Midbrain (tissue), 1 donor: Measurements from ENCODE around the gene NECTIN2.

Source experiments
- DNase-seq: peaks from one replicate; lab custom pipeline; 2025; lab: John Stamatoyannopoulos, UW

Gene NECTIN2

DNA sequence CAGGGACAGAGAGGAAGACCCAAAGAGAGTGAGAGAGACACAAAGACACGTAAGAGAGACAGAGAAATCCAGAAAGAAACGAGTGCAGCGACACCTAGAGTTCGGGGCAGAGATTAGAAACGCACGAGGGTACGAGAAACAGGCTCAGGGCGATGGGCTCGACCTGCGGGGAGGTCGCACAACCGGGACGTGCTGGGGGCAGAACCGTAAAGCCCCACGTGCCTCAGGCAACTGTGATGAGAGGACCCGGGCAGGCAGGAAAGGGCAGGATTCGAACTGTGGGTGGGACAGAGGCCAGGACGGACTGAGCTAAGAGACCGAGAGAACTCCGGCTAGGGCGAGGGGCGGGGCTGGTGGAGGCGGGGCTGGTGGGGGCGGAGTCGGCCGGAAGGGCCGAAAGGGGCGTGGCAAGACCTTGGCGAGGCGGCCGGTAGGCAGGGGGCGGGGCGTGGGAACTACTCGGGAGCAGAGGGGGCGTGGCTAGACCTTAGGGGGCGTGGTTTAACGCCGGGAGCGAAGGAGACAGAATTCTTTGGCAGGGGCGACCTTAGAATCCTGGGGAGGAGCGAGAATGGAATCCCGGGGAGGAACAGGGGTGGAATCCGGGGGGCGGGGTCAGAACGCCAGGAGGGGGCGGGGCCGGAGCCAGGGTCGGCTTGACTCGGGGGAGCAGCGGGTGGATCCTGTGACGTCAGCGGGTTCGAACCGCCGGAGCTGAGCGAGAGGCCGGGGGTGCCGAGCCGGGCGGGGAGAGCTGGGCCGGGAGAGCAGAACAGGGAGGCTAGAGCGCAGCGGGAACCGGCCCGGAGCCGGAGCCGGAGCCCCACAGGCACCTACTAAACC, at the start of gene NECTIN2:
Gene NECTIN2, plus strand, starts transcription at position 686 of the 843 bp plus-strand sequence. CDS start 229 bp downstream, outside the sequence.
- DNase-seq = peak; percentile 83

DNA sequence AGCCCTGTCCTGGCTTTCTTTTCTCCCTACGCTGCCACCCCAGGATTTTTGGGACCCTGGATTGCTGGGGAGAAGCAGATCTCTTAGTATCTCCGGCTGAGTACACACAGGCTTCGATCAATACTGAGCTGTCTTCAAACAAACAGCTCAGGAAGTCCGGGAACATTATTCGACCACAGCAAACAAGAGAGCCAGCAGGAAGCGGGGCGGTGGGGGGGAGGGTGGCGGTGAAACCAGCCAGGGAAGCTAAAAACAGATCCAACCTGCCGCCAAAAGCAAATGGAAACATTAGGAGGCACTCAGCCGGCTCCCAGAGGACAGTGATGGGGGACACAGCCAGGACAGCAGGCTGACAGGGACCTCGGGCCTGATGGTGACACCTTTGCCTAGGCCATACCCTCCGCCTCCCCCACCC, 49.4 kb upstream of the NECTIN2 start:
- peak; percentile 8 for DNase-seq

- DNase-seq = no peak
These were observed 46.3 kb upstream of the NECTIN2 start for GRCh38 chr19:44799627-44800346.

- DNase-seq = peak; percentile 32
These were observed 45.6 kb upstream of the NECTIN2 start for GRCh38 chr19:44800461-44800860.

DNA sequence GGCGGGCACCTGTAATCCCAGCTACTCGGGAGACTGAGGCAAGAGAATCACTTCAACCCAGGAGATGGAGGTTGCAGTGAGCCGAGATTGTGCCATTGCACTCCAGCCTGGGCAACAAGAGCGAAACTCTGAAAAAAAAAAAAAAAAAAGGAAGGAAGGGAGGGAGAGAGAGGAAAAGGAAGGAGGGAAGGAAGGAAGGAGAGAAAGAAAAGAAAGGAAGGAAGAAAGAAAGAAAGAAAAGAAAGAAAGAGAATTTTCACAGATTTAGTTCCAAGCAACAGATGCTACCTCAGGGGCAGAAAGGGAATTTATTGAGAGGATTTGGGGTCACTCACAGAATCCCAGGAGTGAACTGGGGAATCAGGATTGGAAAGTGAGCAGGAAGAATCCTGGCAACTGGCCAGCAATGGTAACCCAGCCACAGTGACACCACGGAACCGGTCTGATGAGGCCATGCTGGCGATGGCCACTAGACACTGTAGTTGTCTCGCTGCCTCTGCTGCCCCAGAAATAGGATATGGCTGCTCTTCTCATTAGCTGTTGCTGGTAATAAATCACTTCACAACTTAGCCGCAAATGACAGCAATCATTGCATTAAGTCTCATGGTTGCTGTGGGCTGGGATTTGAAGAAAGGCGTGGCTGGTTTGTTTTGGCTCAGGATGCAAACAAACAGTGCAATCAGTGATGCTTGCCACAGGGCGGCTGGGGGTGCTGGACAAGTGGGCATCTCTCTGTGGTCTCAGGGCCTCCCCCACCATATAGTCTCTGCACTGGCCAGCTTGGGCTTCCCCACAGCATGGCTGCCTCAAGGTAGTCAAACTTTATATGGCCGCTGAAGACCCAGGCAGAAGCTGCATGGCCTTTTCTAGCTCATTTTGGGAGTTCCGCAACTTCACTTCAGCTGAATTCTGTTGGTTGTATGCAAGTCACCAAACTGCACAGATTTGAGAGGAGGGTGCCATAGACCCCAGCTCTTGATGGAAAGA, 42.4 kb upstream of the NECTIN2 start:
- DNase-seq = no peak

DNA sequence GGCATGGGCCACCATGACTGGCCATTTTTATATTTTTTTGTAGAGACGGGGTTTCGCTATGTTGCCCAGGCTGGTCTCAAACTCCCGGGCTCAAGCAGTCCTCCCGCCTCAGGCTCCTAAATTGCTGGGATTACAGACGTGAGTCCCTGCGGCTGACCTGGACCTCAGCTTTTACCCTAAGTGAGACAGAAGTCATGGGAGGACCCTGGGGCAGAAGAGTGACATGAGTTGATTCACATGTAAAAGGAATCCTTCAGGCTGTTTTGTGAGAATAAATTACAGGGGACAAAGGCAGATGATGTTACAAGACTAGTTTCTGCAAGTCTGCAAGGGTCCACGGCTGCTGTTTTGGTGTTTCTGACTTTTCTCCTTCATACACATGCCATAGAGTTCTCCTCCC, 39.8 kb upstream of the NECTIN2 start:
- DNase-seq = no peak

DNA sequence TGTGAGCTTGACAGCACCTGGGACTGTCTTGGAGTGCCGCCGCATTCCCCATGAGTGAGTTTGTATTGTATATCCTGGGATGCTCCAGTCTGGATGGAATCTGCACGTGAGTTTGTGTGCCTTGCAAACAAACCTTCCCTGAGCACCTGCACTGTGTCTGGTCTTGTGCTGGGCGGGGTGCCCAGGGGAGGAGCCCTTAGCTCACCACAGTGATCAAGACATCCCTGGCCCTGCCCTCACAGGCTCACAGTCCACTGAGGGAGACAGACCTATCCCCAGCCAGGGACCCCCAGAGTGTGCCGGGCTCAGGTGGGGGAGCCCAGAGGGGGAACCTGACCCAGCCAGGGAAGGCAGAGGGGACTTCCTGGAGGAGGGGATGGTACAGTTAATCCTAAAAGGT, 38.9 kb upstream of the NECTIN2 start:
- DNase-seq = no peak

DNA sequence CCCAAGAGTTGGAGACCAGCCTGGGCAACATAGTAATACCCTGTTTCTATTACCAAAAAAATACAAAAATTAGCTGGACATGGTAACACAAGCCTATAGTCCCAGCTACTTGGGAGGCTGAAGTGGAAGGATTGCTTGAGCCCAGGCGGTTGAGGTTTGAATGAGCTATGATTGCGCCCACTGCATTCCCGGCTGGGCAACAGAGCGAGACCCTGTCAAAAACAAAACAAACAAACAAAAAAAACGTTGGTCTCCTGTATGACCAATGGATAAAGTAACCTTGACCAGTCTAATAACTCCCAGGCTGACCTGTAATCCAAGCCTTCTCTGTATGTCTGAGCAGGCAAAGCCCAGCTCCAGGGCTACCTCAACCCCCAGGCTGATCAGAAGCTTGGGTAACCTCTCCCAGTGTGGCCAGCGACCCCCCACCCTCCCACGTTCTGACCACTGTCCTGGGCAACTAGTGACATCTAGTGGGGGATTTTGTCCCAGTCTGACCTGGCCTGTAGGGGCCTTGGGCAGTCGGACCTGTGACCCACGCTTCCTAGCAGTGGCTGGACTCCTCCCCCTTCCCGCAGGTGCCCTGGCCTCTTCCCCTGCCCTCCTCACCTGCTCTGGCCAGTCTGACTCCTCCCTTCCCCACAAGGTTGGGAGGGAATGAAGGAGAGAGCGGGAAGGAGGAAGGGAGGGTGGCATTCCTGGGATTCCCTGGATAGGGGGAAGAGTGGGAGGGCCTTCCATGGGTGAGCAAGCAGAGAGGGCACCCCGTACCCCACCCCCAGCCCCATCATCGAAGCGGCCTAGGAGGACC, 38.2 kb upstream of the NECTIN2 start:
- peak; percentile 21 for DNase-seq

DNA sequence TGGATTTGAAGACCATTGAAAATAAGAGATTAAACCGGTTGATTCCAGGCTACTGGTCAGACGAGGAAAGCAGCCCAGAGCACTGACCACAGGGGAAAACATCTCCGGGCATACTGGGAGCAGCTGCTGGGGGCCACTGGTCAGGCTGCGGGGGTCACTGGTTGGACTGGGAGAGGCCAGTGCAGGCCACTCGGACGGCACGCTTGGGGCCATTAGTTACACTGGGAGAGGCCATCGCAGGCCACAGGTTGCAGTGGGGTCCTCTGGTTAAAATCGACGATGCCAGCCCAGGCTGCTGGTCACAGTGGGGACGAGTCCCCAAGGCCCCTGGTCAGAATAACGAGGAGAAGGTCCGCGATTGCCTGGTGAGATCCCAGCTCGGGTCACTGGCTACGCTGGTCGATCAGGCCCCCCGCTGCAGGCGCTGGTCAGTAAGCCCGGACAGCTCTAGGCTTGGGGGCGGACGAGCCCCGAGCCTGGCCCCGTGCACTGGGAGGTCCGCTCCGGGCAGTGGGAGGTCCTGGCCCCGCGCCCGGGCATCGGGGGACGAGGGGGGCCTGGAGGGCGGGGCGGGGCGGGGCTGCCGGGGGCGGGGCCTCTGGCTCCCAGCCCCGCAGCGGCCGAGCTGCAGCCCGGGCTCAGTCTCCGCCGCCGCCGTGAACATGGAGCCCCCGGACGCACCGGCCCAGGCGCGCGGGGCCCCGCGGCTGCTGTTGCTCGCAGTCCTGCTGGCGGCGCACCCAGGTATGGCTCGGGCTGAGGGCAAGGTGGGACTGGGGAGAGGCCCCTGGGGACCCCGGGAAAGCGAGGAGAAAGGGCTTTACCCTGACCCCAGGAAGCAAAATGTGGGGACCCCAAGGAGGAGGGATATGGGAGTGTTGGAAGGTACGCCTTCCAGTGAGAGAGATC, 37.4 kb upstream of the NECTIN2 start, which contains the start of gene BCAM:
Gene BCAM, plus strand, starts transcription at position 641 of the 909 bp plus-strand sequence. Its CDS starts 22 bp downstream, at position 663.
- peak; percentile 58 for DNase-seq

DNA sequence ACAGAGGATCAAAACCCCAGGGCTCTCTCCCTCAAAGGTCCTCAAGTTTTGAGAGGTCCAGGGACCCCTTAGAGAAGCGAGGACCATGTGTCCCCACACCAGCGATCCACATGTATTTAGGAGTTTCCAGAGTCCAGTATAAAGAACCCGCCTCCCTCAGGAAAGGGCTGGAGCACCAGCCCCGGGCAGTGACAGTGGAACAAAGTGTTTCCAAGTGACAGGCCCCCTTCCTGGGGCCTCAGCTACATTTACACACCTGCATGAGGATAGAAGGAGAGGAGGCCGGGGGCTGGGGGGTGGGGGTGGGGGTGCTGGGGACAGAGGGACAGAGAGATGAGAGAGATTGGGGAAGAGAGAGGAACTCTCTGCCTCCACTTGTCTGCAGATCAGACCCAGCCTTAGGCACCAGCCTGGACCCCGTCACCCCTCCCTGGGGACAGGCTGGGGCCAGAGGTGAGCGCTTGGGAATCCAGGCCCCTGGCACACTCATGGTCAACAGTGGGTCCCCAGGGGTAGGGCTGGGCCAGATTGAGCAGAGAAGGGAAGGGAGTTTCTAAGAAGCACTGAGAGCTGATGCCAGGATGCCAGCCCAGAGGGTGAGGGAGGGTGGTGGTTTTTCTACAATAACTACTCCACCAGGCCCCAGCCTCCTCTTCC, 36.4 kb upstream of the NECTIN2 start:
- DNase-seq = no peak

DNA sequence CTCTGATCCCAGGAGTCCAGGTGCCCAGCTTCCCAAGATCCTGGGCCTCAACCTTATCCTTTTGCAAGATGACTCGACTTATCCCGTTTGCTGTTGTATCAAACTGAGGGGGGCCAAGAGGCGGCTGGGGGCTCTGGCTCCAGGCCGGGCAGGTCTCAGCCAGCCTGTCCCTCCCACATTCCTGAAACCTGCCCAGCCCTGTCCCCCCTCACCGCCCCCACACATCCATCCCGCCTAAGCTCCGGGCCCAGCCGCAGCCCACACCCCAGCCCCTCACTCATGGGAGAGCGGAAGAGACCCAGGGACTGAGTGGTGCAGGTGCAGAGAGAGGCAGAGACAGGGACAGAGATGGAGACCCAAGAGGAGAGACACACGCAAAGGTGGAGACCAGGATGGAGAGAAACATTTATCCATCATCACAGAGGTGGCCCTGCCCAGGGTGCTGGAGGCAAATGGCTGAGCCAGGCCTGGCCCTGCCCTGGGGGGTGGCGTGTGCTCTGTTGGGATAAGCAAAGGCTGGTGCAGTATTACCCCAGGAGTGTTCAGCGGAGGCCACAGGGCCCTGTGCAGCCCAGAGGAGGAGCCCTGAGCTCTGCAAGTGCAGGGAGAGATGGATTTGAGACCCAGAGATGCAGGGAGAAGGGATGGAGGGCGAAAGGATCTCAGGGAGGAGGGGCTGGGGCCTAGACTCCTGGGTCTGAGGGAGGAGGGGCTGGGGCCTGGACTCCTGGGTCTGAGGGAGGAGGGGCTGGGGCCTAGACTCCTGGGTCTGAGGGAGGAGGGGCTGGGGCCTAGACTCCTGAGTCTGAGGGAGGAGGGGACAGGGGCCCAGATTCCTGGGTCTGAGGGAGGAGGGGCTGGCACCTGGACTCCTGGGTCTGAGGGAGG, 35.6 kb upstream of the NECTIN2 start:
- no peak for DNase-seq

DNA sequence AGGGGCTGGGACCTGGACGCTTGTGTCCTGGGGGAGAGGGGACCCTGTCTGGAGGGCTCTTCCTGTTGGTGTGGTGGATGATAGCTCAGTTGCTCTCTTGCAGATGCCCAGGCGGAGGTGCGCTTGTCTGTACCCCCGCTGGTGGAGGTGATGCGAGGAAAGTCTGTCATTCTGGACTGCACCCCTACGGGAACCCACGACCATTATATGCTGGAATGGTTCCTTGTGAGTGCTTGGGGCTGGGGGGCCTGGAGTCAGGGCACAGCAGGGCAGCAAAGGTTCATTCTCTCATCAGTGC, 35.0 kb upstream of the NECTIN2 start:
- DNase-seq = no peak

DNA sequence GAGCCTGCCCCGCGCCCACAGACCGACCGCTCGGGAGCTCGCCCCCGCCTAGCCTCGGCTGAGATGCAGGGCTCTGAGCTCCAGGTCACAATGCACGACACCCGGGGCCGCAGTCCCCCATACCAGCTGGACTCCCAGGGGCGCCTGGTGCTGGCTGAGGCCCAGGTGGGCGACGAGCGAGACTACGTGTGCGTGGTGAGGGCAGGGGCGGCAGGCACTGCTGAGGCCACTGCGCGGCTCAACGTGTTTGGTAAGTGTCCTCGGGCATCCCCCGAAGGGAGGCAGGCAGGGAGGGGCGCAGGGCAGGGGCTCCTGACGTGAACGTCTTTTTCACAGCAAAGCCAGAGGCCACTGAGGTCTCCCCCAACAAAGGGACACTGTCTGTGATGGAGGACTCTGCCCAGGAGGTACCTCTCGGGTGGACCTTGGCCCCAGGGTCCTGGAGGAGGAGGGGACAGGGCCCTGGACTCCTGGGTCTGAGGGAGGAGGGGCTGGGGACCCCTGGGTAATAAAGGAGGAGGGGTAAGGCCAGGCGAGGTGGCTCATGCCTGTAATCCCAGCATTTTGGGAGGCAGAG, 33.9 kb upstream of the NECTIN2 start:
- DNase-seq = no peak

DNA sequence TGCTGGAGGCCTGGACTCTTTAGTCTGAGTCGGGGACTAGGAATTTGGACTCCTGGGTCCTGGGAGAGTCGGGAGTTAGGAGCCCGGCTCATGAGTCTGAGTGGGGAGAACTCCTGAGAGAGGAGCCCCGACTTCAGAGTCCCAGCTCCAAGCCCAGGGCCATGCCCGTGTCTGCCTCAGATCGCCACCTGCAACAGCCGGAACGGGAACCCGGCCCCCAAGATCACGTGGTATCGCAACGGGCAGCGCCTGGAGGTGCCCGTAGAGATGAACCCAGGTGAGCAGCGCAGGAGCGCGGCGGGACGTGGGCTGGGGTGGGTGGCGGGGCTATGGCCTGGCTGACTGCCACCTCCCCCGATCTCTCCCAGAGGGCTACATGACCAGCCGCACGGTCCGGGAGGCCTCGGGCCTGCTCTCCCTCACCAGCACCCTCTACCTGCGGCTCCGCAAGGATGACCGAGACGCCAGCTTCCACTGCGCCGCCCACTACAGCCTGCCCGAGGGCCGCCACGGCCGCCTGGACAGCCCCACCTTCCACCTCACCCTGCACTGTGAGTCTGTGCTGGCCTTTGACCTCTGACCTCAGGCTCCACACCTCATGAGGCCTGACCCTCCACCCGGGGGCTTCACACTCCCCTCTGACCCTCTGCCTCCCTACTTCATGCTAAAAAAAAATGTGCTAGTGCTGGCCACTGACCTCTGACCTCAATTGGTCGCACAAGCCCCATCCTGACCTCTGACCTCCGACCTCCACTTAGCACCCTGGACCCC, 32.8 kb upstream of the NECTIN2 start:
- DNase-seq = no peak

- no peak for DNase-seq
These were observed 32.1 kb upstream of the NECTIN2 start for GRCh38 chr19:44813841-44814470.

- DNase-seq = no peak
These were observed 31.6 kb upstream of the NECTIN2 start for GRCh38 chr19:44814517-44814916.

GRCh38 chr19:44816301-44816700, 29.8 kb upstream of the NECTIN2 start:
- DNase-seq = no peak
